ENCODE measurements around the gene HHATL.

DNA sequence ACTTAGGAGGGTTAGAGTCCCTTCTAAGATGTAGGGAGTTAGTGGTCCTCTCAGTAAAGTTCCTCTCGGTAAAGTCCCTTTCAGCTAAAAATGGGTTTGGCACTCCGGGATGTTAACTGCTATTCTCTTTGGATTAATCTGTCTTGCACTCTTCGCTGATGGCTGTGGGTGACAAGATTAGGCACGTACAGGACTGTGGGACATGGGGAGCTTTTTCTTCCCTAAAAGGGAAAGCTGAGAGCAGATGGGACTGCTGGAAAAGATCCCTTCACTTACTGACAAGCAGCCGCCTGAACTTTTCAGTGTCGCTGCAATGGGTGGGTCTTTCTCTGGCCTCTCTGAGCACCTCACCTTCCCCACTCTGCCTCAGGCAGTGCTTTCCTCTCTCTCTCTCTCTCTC, 16.4 kb upstream of the HHATL start:
- TF ChIP-seq CTCF (IDR thresholded peaks at IDR 0.05; ENCODE audit: low read length) (no peak), EZH2 (optimal IDR thresholded peaks at IDR 0.05; ENCODE audit: low read depth, low read length) (no peak)
